ENCODE data around the gene LIG3. TPM values are rescaled to one million over a fixed set of nuclear protein-coding genes. Genes with fewer than 3 reads are reported as not detected.

The LIG3 gene
- total and polyA plus RNA-seq, 2 of the 13 experiments (the other 11 are each of a cell fraction or from before 2014, with no cell fraction given): 34.4 to 36.2 TPM

DNA sequence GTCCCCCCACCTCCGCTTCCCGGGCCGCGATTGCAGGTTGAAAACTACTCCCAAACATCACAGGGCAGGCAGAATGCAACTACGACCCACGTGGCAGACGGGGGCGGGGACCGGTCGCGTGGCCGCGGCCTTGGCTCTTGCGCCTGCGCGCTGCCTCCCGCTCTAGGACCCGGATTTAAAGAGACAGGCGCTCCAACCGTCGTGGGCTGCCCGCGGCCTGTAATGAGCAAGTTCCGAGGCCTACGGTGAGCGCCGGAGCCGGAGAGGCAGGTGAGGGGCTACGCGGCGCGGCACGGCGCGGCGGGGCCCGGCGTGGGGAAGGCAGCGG is at the start of gene LIG3 (continued):
- TF ChIP-seq TRIM24 (CRISPR knock-in tag; IDR thresholded peaks at IDR 0.05) (no peak), ASH2L (IDR thresholded peaks at IDR 0.05; ENCODE audit: insufficient read length, low read depth, low read length) (peak; percentile 35), HOXA7 (CRISPR knock-in tag; IDR thresholded peaks at IDR 0.05) (no peak), ZBTB3 (CRISPR knock-in tag; IDR thresholded peaks at IDR 0.05; ENCODE audit: borderline replicate concordance, low read depth) (no peak), ZNF562 (CRISPR knock-in tag; IDR thresholded peaks at IDR 0.05; ENCODE audit: borderline replicate concordance) (no peak), ZNF12 (CRISPR knock-in tag; IDR thresholded peaks at IDR 0.05) (no peak), ZNF24 (IDR thresholded peaks at IDR 0.05) (no peak), ARID2 (CRISPR knock-in tag; IDR thresholded peaks at IDR 0.05; ENCODE audit: borderline replicate concordance) (no peak), FIP1L1 (IDR thresholded peaks at IDR 0.05; ENCODE audit: borderline replicate concordance, insufficient read depth, low read depth, low read length) (no peak), RARA (CRISPR knock-in tag; IDR thresholded peaks at IDR 0.05) (0 out of 2 replicates have a peak, but pooled peaks have one; percentile 36), STAT5B (CRISPR knock-in tag; IDR thresholded peaks at IDR 0.05) (no peak), YEATS2 (CRISPR knock-in tag; IDR thresholded peaks at IDR 0.05; ENCODE audit: borderline replicate concordance) (peak; percentile 78; the same call in 1 of the 2 replicates), SIX4 (CRISPR knock-in tag; IDR thresholded peaks at IDR 0.05) (no peak), ZFP36L2 (CRISPR knock-in tag; IDR thresholded peaks at IDR 0.05) (no peak), ZNF296 (CRISPR knock-in tag; conservative IDR thresholded peaks at IDR 0.05) (0 out of 2 replicates have a peak, but pooled peaks have one; percentile 7), ETV5 (CRISPR knock-in tag; IDR thresholded peaks at IDR 0.05; ENCODE audit: borderline replicate concordance) (peak; percentile 49; the same call in 1 of the 2 replicates), ZMYM2 (CRISPR knock-in tag; IDR thresholded peaks at IDR 0.05) (no peak), KDM5B (CRISPR knock-in tag; IDR thresholded peaks at IDR 0.05; ENCODE audit: borderline replicate concordance) (no peak), FOXP1 (IDR thresholded peaks at IDR 0.05) (no peak), FOXP1 (CRISPR knock-in tag; IDR thresholded peaks at IDR 0.05) (no peak; the same call in 1 of the 2 replicates), ZNF333 (CRISPR knock-in tag; IDR thresholded peaks at IDR 0.05; ENCODE audit: borderline replicate concordance) (no peak)
- TF ChIP-seq, protein P1, sequence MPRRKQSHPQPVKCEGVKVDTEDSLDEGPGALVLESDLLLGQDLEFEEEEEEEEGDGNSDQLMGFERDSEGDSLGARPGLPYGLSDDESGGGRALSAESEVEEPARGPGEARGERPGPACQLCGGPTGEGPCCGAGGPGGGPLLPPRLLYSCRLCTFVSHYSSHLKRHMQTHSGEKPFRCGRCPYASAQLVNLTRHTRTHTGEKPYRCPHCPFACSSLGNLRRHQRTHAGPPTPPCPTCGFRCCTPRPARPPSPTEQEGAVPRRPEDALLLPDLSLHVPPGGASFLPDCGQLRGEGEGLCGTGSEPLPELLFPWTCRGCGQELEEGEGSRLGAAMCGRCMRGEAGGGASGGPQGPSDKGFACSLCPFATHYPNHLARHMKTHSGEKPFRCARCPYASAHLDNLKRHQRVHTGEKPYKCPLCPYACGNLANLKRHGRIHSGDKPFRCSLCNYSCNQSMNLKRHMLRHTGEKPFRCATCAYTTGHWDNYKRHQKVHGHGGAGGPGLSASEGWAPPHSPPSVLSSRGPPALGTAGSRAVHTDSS (CRISPR knock-in tag; conservative IDR thresholded peaks at IDR 0.05): no peak
- TF ChIP-seq, protein P2, sequence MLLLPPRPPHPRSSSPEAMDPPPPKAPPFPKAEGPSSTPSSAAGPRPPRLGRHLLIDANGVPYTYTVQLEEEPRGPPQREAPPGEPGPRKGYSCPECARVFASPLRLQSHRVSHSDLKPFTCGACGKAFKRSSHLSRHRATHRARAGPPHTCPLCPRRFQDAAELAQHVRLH (CRISPR knock-in tag; IDR thresholded peaks at IDR 0.05; ENCODE audit: borderline replicate concordance, low read depth): peak; percentile 32; the same call in 1 of the 2 replicates
- TF ChIP-seq, protein P3, sequence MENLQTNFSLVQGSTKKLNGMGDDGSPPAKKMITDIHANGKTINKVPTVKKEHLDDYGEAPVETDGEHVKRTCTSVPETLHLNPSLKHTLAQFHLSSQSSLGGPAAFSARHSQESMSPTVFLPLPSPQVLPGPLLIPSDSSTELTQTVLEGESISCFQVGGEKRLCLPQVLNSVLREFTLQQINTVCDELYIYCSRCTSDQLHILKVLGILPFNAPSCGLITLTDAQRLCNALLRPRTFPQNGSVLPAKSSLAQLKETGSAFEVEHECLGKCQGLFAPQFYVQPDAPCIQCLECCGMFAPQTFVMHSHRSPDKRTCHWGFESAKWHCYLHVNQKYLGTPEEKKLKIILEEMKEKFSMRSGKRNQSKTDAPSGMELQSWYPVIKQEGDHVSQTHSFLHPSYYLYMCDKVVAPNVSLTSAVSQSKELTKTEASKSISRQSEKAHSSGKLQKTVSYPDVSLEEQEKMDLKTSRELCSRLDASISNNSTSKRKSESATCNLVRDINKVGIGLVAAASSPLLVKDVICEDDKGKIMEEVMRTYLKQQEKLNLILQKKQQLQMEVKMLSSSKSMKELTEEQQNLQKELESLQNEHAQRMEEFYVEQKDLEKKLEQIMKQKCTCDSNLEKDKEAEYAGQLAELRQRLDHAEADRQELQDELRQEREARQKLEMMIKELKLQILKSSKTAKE (CRISPR knock-in tag; IDR thresholded peaks at IDR 0.05; ENCODE audit: borderline replicate concordance): no peak
- TF ChIP-seq, protein P4, sequence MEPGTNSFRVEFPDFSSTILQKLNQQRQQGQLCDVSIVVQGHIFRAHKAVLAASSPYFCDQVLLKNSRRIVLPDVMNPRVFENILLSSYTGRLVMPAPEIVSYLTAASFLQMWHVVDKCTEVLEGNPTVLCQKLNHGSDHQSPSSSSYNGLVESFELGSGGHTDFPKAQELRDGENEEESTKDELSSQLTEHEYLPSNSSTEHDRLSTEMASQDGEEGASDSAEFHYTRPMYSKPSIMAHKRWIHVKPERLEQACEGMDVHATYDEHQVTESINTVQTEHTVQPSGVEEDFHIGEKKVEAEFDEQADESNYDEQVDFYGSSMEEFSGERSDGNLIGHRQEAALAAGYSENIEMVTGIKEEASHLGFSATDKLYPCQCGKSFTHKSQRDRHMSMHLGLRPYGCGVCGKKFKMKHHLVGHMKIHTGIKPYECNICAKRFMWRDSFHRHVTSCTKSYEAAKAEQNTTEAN (CRISPR knock-in tag; conservative IDR thresholded peaks at IDR 0.05): 0 out of 2 replicates have a peak, but pooled peaks have one; percentile 35
- TF ChIP-seq, protein P5, sequence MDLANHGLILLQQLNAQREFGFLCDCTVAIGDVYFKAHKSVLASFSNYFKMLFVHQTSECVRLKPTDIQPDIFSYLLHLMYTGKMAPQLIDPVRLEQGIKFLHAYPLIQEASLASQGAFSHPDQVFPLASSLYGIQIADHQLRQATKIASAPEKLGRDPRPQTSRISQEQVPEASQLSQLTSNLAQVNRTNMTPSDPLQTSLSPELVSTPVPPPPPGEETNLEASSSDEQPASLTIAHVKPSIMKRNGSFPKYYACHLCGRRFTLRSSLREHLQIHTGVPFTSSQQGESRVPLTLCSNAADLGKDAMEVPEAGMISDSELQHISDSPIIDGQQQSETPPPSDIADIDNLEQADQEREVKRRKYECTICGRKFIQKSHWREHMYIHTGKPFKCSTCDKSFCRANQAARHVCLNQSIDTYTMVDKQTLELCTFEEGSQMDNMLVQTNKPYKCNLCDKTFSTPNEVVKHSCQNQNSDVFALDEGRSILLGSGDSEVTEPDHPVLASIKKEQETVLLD (CRISPR knock-in tag; IDR thresholded peaks at IDR 0.05; ENCODE audit: low read depth): peak; percentile 26; the same call in 1 of the 2 replicates

Measured in HepG2 (cell line).